ENCODE measurements around the gene ATP1B4. TPM values are rescaled to one million over a fixed set of nuclear protein-coding genes. Genes with fewer than 3 reads are reported as not detected.

Gene ATP1B4
- total RNA-seq, result not detected in 2 replicates

DNA sequence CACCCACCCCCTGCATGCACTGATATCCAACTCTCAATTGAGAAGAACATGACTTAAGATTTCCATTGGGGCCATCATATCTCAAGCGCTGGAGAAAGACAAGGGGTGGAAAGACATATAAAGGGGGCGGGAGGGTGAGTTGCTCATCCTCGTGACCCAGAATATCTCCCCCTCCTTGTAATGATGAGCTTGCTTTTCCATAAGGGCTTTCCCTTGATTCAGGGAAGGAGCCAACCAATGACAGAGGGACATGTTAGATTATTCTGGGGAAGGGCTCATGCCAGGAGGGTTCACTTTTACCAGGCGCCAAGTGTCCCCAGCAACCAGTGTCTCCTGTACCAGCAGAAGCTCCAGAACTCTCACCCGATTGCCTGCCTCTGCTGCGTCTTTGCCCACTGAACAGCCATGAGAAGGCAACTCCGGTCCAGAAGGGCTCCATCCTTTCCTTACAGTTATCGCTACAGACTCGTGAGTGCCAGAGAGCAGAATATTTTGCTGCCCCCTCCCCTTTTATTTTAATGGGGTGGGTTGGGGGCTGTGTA is at the start of gene ATP1B4:
TSS of gene ATP1B4 (plus strand) at position 326 of the 542 bp plus-strand sequence. CDS start at position 406, 80 bp downstream.

Other genes starting within 250 kb of the ATP1B4 start
- not detected in 2 replicates for gene RHOXF1, start 246.2 kb upstream of the ATP1B4 start, total RNA-seq
- not detected in 2 replicates for gene RHOXF2, start 203.5 kb upstream of the ATP1B4 start, total RNA-seq
- gene ZBTB33, start 111.3 kb upstream of the ATP1B4 start, total RNA-seq, result 15.3 and 19.3 TPM in 2 replicates
- not detected in 2 replicates for gene TMEM255A, start 50.6 kb upstream of the ATP1B4 start, total RNA-seq
- 108 and 134 TPM in 2 replicates for gene LAMP2, start 107.2 kb downstream of the ATP1B4 start, total RNA-seq
- gene CUL4B, start 198.9 kb downstream of the ATP1B4 start, total RNA-seq, result 67.2 and 83.1 TPM in 2 replicates
- gene MCTS1, start 242.0 kb downstream of the ATP1B4 start, total RNA-seq, result 47.4 and 60.7 TPM in 2 replicates

All from epithelial cell of umbilical artery (primary cell).